B cell (primary cell): Measurements from ENCODE around the gene FNDC5. TPM values are rescaled to one million over a fixed set of nuclear protein-coding genes. Genes with fewer than 3 reads are reported as not detected.

Experiments used
- ATAC-seq: fragments of 200-7000 bp; cut with Tn5 transposase; one replicate; pipeline ENCODE4 v1.10.0; 2021; ENCODE audit warnings: low read depth, mild to moderate bottlenecking, moderate number of reproducible peaks, moderate library complexity
- CTCF ChIA-PET: fragments of 350-600 bp; sonication (Branson Sonifier 250); formaldehyde crosslinking; loops from one replicate; lab custom pipeline; 2021; ENCODE audit warnings: antibody characterized with exemption, inconsistent platforms; lab: Charles Lee
- POLR2A ChIA-PET: fragments of 350-600 bp; sonication (Branson Sonifier 250); formaldehyde crosslinking; loops from one replicate; lab custom pipeline; 2021; ENCODE audit warnings: antibody characterized with exemption; lab: Charles Lee
- DNase-seq: peaks from one replicate; pipeline ENCODE4 v3.0.0; 2013
- H2AFZ ChIP-seq: 2 replicates; pipeline ENCODE4 v1.6.1; 2012; ENCODE audit warnings: mild to moderate bottlenecking, low read depth, low read length; ENCODE audit not compliant: insufficient read depth, poor library complexity, severe bottlenecking
- H3K27ac ChIP-seq, 2 donors: 1 replicate in 1 of 2; 2 replicates in 1 of 2; pipeline ENCODE4 v1.5.1; 2012 to 2013; ENCODE audit warnings: low read length in 2 of 2, mild to moderate bottlenecking in 2 of 2, moderate library complexity in 1 of 2
- H3K27me3 ChIP-seq, 4 experiments: fragments of 200-600 bp in 1 of 4; sonication (generic) in 1 of 4; replicated peaks in 1 of 4; 1 replicate in 2 of 4; 2 replicates in 2 of 4; pipeline versions ENCODE4 v1.6.1 to v1.7.0; 2013 to 2016; ENCODE audit warnings: low read length in 3 of 4, mild to moderate bottlenecking in 2 of 4, mixed read lengths in 1 of 4, moderate library complexity in 1 of 4; ENCODE audit not compliant: insufficient read depth in 4 of 4, control insufficient read depth in 3 of 4; ENCODE audit errors: control extremely low read depth in 1 of 4
- H3K36me3 ChIP-seq, 2 experiments: replicated peaks in 1 of 2; 1 replicate in 1 of 2; 2 replicates in 1 of 2; pipeline versions ENCODE4 v1.6.1 to v1.7.1; 2013; ENCODE audit warnings: low read length in 1 of 2; ENCODE audit not compliant: insufficient read depth in 2 of 2, control insufficient read depth in 1 of 2; ENCODE audit errors: control extremely low read depth in 1 of 2, extremely low read depth in 1 of 2
- H3K4me1 ChIP-seq, 2 donors: fragments of 200-600 bp in 1 of 2; sonication (generic) in 1 of 2; 1 replicate in 1 of 2; 2 replicates in 1 of 2; pipeline versions ENCODE4 v1.5.1 to v1.6.1; 2013 to 2017; ENCODE audit warnings: low read length in 2 of 2; ENCODE audit not compliant: control insufficient read depth in 2 of 2, insufficient read depth in 2 of 2
- H3K4me2 ChIP-seq: replicated peaks from 2 replicates; pipeline ENCODE3; 2012; ENCODE audit warnings: mild to moderate bottlenecking, low read depth, low read length; ENCODE audit not compliant: poor library complexity, severe bottlenecking
- H3K4me3 ChIP-seq, 5 experiments: fragments of 200-600 bp in 1 of 5; sonication (generic) in 1 of 5; 1 replicate in 3 of 5; 2 replicates in 2 of 5; pipeline versions ENCODE4 v1.5.1 to v1.7.0; 2011 to 2016; ENCODE audit warnings: low read length in 4 of 5, mild to moderate bottlenecking in 4 of 5, low read depth in 2 of 5, control low read depth in 1 of 5, moderate library complexity in 1 of 5; ENCODE audit not compliant: insufficient read depth in 1 of 5; ENCODE audit errors: control extremely low read depth in 1 of 5, extremely low read depth in 1 of 5
- H3K79me2 ChIP-seq: fragments of 200-600 bp; sonication (generic); one replicate; pipeline ENCODE4 v1.6.0; 2016; ENCODE audit warnings: low read length; ENCODE audit not compliant: control insufficient read depth, insufficient read depth
- H3K9ac ChIP-seq: fragments of 200-600 bp; sonication (generic); 2 replicates; pipeline ENCODE4 v1.6.1; 2017; ENCODE audit warnings: mild to moderate bottlenecking, low read length, moderate library complexity
- H3K9me3 ChIP-seq, 3 donors: one replicate each; pipeline versions ENCODE4 v1.6.1 to v1.7.1; 2013; ENCODE audit warnings: low read length in 2 of 3; ENCODE audit not compliant: control insufficient read depth in 2 of 3, insufficient read depth in 1 of 3; ENCODE audit errors: control extremely low read depth in 1 of 3
- H4K20me1 ChIP-seq: 2 replicates; pipeline ENCODE4 v1.6.0; 2012; ENCODE audit warnings: mild to moderate bottlenecking, low read length; ENCODE audit not compliant: insufficient read depth, control insufficient read depth, poor library complexity, severe bottlenecking
- H3K27ac Mint-ChIP-seq: one replicate; pipeline ENCODE4 v1.8.0; 2021; ENCODE audit warnings: mixed read lengths
- H3K27me3 Mint-ChIP-seq: one replicate; pipeline ENCODE4 v1.8.0; 2021; ENCODE audit warnings: mixed read lengths
- H3K4me1 Mint-ChIP-seq: one replicate; pipeline ENCODE4 v1.8.0; 2021; ENCODE audit warnings: mixed read lengths
- H3K4me3 Mint-ChIP-seq: one replicate; pipeline ENCODE4 v1.8.0; 2021; ENCODE audit warnings: mixed read lengths
- H3K9me3 Mint-ChIP-seq: one replicate; pipeline ENCODE4 v1.8.0; 2022; ENCODE audit warnings: mixed read lengths; ENCODE audit not compliant: insufficient read depth
- CTCF ChIP-seq: fragments of 200-600 bp; IDR thresholded peaks from one replicate; pipeline ENCODE4 v1.8.0; 2022; ENCODE audit warnings: antibody characterized with exemption, mild to moderate bottlenecking
- EZH2 ChIP-seq: IDR thresholded peaks from 2 replicates; pipeline ENCODE4 v1.6.1; 2012; ENCODE audit warnings: borderline replicate concordance, low read depth, mild to moderate bottlenecking, moderate library complexity, low read length; ENCODE audit not compliant: insufficient read depth, poor library complexity, severe bottlenecking
- WGBS: methylation state at CpG from one replicate; pipeline ENCODE4 v1.1.5; 2013; ENCODE audit warnings: missing lambda C conversion rate; ENCODE audit not compliant: insufficient coverage; 5-methylcytosine and 5-hydroxymethylcytosine counted together
- intact Hi-C: fragments of 100-400 bp; cut with micrococcal nuclease; formaldehyde crosslinking; loops from one replicate; pipeline ENCODE4 v1.10.0; 2022
- polyA plus RNA-seq: library from polyadenylated mRNA; depleted of rRNA; stranded (reverse); fragments of >200 nt; gene quantifications from 2 replicates; pipeline ENCODE4 v1.2.3, GENCODE V29; 2012
- total RNA-seq, 2 donors: library from RNA; stranded (reverse); fragments of 120-200 nt in 1 of 2; gene quantifications; 1 replicate in 1 of 2; 2 replicates in 1 of 2; pipeline versions ENCODE4 v1.2.3 to v1.2.4, GENCODE V29; 2013 to 2022

Gene FNDC5
- total and polyA plus RNA-seq, 2 donors (not counting 1 experiment from before 2014, with no cell fraction given): 0.76 to 2.1 TPM

DNA sequence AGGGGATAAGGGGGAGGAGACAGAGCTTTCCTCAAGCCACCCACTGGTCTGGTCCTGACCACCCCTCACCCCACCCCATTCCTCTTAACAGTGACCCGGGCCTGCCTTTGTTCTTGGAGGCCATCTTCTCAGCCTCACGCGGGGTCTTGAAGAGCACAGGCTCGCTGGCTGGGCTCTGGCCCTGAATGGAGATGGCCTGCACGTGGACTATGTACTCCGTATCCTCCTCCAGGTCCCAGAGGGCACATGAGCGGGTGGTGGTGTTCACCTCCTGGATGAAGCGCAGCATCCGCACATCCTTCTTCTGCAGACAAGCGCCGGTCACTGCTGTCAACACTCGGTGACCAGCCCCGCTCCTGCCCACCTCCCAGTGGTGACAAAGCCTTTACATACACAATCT, 2.6 kb downstream of the FNDC5 start:
- H3K4me3 ChIP-seq: no peak overlapping the region
- Mint-ChIP-seq H3K27ac (no peak overlapping the region), H3K4me3 (no peak overlapping the region), H3K9me3 (no peaks in the 10 kb centered on the region), H3K4me1 (peaks cover 31% of the 10 kb centered on the region), H3K27me3 (peaks cover 25% of the 10 kb centered on the region)
- H3K27me3 ChIP-seq: peaks cover 0 to 33% (median 14%) of the 10 kb centered on the region in 4 experiments
- H4K20me1 ChIP-seq: peaks cover 4% of the 10 kb centered on the region
- H3K27ac ChIP-seq: no peak overlapping the region
- H3K4me2 ChIP-seq: no peak overlapping the region
- no peak overlapping the region for H2AFZ ChIP-seq
- ChIA-PET CTCF (no interaction called here), POLR2A (no interaction called here)
- H3K36me3 ChIP-seq: peaks cover 0 to 6% of the 10 kb centered on the region in 2 experiments
- 96% methylated on average over 9 of the region's 13 CpGs for WGBS
- ATAC-seq (no peak), DNase-seq (no peak)
- TF ChIP-seq EZH2 (no peak), CTCF (no peak)
- intact Hi-C loops: no loop called here
- H3K9me3 ChIP-seq: peaks cover 0 to 3% (median 0%) of the 10 kb centered on the region in 3 donors
- no peaks in the 10 kb centered on the region for H3K79me2 ChIP-seq
- peaks cover 25% of the 10 kb centered on the region in 2 donors for H3K4me1 ChIP-seq
- no peak overlapping the region for H3K9ac ChIP-seq

DNA sequence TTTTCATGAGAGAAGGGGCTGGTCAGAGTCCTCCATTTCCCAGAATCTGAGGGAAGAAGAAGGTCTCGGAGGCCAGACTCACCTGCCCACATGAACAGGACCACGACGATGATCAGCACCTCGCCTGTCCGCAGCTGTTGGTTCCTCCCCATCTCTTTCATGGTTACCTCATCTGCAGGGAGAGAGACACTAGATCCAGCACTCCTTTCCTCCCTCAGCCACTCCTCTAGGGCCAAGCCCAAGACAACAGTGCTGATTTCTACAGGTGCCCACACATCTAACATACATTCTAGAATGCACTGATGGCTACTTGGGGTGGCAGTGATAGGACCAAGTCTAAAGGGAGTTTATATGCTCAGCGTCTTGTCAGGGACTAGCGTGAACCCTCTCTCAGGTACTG, 3.0 kb downstream of the FNDC5 start:
- H3K9me3 ChIP-seq: peaks cover 0 to 3% (median 0%) of the 10 kb centered on the region in 3 donors
- H3K27ac ChIP-seq: no peak overlapping the region
- WGBS: no CpG with 5 or more reads among the region's 7 CpGs
- peaks cover 23% of the 10 kb centered on the region for H3K27me3 Mint-ChIP-seq
- no peak overlapping the region for H3K4me3 ChIP-seq
- intact Hi-C loops: no loop called here
- no peak for ATAC-seq
- H3K4me1 ChIP-seq: peaks cover 22% of the 10 kb centered on the region in 2 donors
- peaks cover 4% of the 10 kb centered on the region for H4K20me1 ChIP-seq
- no peaks in the 10 kb centered on the region for H3K9me3 Mint-ChIP-seq
- H3K4me2 ChIP-seq: no peak overlapping the region
- peaks cover 0 to 8% of the 10 kb centered on the region in 2 experiments for H3K36me3 ChIP-seq
- no peak overlapping the region for H2AFZ ChIP-seq
- DNase-seq: no peak
- TF ChIP-seq CTCF (no peak), EZH2 (no peak)
- H3K4me1 Mint-ChIP-seq: peaks cover 28% of the 10 kb centered on the region
- H3K4me3 Mint-ChIP-seq: no peak overlapping the region
- CTCF ChIA-PET: no interaction called here
- peaks cover 0 to 30% (median 14%) of the 10 kb centered on the region in 4 experiments for H3K27me3 ChIP-seq
- no peak overlapping the region for H3K27ac Mint-ChIP-seq
- POLR2A ChIA-PET: no interaction called here
- no peak overlapping the region for H3K9ac ChIP-seq
- no peaks in the 10 kb centered on the region for H3K79me2 ChIP-seq
